Stomach smooth muscle (tissue), 2 donors: ENCODE data around the gene DCTPP1.
"Not testable (repeated sequence)": the region's sequence is repeated elsewhere in the genome, so short reads cannot be mapped to it uniquely, and the experiment has no call there.

Experiments used
- H3K27ac ChIP-seq: one replicate; pipeline ENCODE4 v1.7.0; 2013; ENCODE audit warnings: mild to moderate bottlenecking, low read length, inconsistent platforms
- H3K27me3 ChIP-seq, 2 donors: one replicate each; pipeline ENCODE4 v1.7.0; 2013; ENCODE audit warnings: low read length in 2 of 2; ENCODE audit not compliant: insufficient read depth in 2 of 2, control insufficient read depth in 1 of 2
- H3K36me3 ChIP-seq, 2 donors: one replicate each; pipeline ENCODE4 v1.7.0; 2013; ENCODE audit warnings: low read length in 2 of 2; ENCODE audit not compliant: control insufficient read depth in 2 of 2, insufficient read depth in 2 of 2
- H3K4me1 ChIP-seq: one replicate; pipeline ENCODE4 v1.7.0; 2013; ENCODE audit warnings: low read length; ENCODE audit not compliant: control insufficient read depth, insufficient read depth
- H3K4me3 ChIP-seq, 2 donors: one replicate each; pipeline ENCODE4 v1.7.0; 2013; ENCODE audit warnings: low read length in 2 of 2
- H3K9ac ChIP-seq, 2 donors: one replicate each; pipeline ENCODE4 v1.7.0; 2013; ENCODE audit warnings: low read length in 2 of 2, mild to moderate bottlenecking in 1 of 2
- H3K9me3 ChIP-seq, 2 donors: one replicate each; pipeline ENCODE4 v1.7.0; 2013; ENCODE audit warnings: low read length in 2 of 2; ENCODE audit not compliant: control insufficient read depth in 2 of 2
- donor health status: healthy.
- donor health status: Pancreatic carcinoma.

Gene DCTPP1

DNA sequence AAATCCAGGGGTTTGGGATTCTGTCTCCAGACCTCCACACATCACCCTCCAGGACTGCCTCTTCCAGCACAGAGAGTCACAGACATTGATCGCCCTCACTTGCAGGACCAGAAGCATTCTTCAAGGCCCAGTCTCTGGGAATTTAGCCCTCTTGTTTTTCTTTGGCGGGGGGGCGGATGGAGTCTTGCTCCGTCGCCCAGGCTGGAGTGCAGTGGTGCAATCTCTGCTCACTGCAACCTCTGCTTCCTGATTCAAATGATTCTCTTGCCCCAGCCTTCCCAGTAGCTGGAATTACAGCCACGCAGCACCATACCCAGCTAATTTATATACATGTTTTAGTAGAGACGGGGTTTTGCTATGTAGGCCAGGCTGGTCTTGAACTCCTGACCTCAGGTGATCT is 34.2 kb upstream of the DCTPP1 start:
- Histone ChIP-seq H3K27ac (no peak overlapping the region), H3K36me3 (no peaks in the 10 kb centered on the region), H3K9ac (no peak overlapping the region), H3K27me3 (no peaks in the 10 kb centered on the region), H3K9me3 (no peaks in the 10 kb centered on the region), H3K4me3 (no peak overlapping the region), H3K4me1 (peaks cover 2% of the 10 kb centered on the region)

GRCh38 chr16:30461426-30461825 is 31.6 kb upstream of the DCTPP1 start:
- not testable (repeated sequence) for H3K27ac ChIP-seq, H3K27me3 ChIP-seq

GRCh38 chr16:30459456-30459855 is 29.6 kb upstream of the DCTPP1 start:
- Histone ChIP-seq H3K27me3 (no peaks in the 10 kb centered on the region), H3K36me3 (no peaks in the 10 kb centered on the region), H3K9ac (no peak overlapping the region), H3K4me1 (no peaks in the 10 kb centered on the region), H3K9me3 (no peaks in the 10 kb centered on the region), H3K4me3 (no peak overlapping the region), H3K27ac (no peak overlapping the region)

More at GRCh38 chr16:30461426-30461825, 31.6 kb upstream of the DCTPP1 start:
- not testable (repeated sequence) for H3K9ac ChIP-seq, H3K4me1 ChIP-seq, H3K9me3 ChIP-seq, H3K36me3 ChIP-seq, H3K4me3 ChIP-seq

DNA sequence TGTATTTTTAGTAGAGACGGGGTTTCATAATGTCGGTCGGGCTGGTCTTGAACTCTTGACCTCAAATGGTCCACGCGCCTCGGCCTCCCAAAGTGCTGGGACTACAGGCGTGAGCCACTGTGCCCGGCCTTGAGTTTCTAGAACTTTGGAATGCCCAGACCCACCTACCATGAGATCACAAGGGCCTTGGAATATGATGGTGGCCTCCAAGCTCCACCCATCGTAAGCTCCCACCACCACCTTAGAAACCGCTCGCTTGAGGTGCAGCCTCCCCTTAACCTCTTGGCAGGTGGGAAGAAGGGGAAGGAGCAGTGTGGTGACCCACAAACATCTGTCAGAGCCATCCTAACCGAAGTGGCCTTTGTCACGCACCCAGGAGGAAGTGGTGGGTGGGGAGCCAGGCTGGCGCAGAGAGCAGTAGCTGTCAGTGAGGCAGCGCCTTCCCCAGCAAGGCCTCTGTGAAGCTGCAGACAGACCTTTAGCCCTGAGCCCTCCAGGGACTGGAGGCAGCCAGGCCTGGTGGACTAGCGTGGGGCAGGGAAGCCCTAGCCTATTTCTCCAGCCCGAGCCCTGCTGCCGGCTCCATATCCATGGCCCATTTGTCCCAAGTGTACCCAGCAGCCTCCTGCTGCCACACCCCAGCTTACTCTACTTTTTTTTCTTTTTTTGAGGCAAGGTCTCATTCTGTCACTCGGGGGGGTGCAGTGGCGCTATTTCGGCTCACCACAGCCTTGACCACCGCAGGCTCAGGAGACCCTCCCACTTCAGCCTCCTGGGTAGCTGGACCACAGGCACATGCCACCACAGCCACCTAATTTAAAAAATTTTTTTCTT is 28.9 kb upstream of the DCTPP1 start:
- Histone ChIP-seq H3K9me3 (no peaks in the 10 kb centered on the region), H3K9ac (no peak overlapping the region), H3K27ac (no peak overlapping the region), H3K4me3 (no peak overlapping the region), H3K27me3 (no peaks in the 10 kb centered on the region), H3K4me1 (no peaks in the 10 kb centered on the region), H3K36me3 (no peaks in the 10 kb centered on the region)

DNA sequence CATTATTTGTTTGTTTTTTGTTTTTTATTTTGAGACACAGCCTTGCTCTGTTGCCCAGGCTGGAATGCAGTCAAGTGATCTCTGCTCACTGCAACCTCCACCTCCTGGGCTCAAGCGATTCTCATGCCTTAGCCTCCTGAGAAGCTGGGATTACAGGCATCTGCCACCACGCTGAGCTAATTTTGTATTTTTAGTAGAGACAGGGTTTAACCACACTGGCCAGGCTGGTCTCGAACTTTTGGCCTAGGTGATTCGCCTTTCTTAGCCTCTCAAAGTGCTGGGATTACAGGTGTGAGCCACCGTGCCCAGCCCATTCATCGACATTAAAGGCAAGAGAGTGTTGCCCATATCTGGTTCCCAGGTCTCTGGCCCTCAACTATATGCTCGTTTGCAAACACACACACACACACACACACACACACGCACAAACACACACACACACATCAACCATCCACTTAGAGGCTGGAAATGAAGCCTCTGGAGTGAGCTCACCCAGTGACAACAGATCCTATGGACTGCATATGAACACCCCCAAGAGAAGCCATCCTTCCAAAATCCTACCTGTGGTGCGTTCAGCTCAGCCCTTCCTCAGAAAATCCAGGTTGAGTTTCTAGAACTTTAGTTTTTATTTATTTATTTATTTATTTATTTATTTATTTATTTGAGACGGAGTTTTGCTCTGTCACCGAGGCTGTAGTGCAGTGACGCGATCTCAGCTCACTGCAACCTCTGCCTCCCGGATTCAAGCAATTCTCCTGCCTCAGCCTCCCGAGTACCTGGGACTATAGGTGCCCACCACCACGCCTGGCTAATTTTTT is 28.1 kb upstream of the DCTPP1 start:
- H3K9ac ChIP-seq = no peak overlapping the region
- no peak overlapping the region for H3K27ac ChIP-seq
- no peaks in the 10 kb centered on the region for H3K4me1 ChIP-seq
- no peaks in the 10 kb centered on the region for H3K27me3 ChIP-seq
- H3K9me3 ChIP-seq = no peaks in the 10 kb centered on the region
- no peak overlapping the region for H3K4me3 ChIP-seq
- H3K36me3 ChIP-seq = no peaks in the 10 kb centered on the region

DNA sequence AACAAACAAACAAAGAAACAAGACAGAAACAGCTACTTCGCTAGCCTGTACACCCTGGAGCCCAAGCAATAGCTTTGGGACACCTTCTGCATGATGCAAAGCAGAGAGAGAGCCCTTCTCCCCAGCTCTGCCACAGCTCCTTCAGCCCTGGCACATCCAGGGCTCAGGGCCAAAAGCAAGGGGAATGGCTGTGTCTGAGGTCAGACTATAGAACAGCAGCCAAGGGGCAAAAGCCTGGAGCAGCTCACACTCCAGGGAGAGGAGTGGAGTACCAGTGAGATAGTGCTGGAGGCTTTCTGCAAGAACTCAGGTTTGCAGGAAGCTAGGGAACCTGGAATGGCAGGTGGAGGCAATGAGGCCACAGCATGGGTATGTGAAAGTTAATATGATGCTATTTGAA is 27.4 kb upstream of the DCTPP1 start:
- no peaks in the 10 kb centered on the region for H3K9me3 ChIP-seq
- H3K4me3 ChIP-seq = no peak overlapping the region
- H3K36me3 ChIP-seq = no peaks in the 10 kb centered on the region
- H3K27me3 ChIP-seq = no peaks in the 10 kb centered on the region
- H3K9ac ChIP-seq = no peak overlapping the region
- H3K27ac ChIP-seq = no peak overlapping the region
- H3K4me1 ChIP-seq = no peaks in the 10 kb centered on the region

DNA sequence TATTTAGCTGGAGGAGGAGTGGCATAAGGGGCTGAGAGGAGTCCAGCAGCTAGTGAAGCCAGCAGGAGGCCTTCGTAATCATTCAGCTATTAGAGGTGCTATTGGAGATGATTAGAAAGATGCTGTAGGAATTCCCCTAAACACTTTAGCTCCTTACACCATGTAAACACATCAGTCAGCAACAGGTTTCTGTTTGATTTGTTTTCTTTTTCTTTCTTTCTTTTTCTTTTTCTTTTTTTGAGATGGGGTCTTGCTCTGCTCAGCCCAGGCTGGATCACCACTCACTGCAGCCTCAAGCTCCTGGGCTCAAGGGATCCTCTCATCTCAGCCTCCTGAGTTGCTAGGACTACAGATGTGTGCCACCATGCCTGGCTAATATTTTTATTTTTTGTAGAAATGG is 26.5 kb upstream of the DCTPP1 start:
- Histone ChIP-seq H3K36me3 (no peaks in the 10 kb centered on the region), H3K9ac (no peak overlapping the region), H3K9me3 (no peaks in the 10 kb centered on the region), H3K4me1 (no peaks in the 10 kb centered on the region), H3K27ac (no peak overlapping the region), H3K4me3 (no peak overlapping the region), H3K27me3 (no peaks in the 10 kb centered on the region)

DNA sequence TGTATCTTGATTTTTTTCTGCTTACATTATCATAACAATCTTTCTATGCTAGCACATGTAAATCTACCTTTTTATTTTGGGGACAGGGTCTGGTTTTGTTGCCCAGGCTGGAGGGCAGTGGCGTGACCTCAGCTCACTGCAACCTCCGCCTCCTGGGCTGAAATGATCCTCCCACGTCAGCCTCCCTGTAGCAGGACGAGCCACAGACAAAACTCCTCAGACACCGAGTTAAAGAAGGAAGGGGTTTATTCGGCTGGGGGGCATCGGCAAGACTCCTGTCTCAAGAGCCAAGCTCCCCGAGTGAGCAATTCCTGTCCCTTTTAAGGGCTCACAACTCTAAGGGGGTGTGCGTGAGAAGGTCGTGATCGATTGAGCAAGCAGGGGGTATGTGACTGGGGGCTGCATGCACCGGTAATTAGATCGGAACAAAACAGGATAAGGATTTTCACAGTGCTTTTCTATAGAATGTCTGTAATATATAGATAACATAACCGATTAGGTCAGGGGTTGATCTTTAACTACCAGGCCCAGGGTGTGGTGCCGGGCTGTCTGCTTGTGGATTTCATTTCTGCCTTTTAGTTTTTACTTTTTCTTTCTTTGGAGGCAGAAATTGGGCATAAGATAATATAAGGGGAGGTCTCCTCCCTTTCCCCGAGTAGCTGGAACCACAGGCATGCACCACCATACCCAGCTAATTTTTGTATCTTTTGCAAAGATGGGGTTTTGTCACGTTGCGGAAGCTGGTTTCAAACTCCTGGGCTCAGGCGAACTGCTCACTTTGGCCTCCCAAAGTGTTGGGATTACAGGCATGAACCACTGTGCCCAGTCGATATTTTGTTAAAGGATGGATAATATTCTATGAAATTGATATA is 23.1 kb upstream of the DCTPP1 start:
- H3K27ac ChIP-seq, H3K4me3 ChIP-seq, H3K9ac ChIP-seq, H3K36me3 ChIP-seq, H3K4me1 ChIP-seq, H3K9me3 ChIP-seq, H3K27me3 ChIP-seq: not testable (repeated sequence)

DNA sequence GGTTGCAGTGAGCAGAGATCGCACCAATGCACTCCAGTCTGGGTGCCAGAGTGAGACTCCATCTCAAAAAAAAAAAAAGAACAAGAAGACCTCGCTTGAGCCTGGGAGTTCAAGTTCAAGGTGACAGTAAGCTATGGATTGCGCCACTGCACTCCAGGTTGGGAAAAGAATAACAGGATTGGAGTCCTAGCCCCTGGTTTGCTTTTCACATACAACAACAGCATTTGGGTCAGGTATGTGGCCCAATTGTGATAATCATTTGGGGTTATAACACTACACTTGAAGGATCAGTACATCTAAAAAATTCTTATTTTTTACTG is 19.2 kb upstream of the DCTPP1 start:
- Histone ChIP-seq H3K27ac (no peak overlapping the region), H3K9me3 (no peaks in the 10 kb centered on the region), H3K9ac (no peak overlapping the region), H3K4me3 (no peak overlapping the region), H3K4me1 (peaks cover 14% of the 10 kb centered on the region), H3K27me3 (no peaks in the 10 kb centered on the region), H3K36me3 (no peaks in the 10 kb centered on the region)

DNA sequence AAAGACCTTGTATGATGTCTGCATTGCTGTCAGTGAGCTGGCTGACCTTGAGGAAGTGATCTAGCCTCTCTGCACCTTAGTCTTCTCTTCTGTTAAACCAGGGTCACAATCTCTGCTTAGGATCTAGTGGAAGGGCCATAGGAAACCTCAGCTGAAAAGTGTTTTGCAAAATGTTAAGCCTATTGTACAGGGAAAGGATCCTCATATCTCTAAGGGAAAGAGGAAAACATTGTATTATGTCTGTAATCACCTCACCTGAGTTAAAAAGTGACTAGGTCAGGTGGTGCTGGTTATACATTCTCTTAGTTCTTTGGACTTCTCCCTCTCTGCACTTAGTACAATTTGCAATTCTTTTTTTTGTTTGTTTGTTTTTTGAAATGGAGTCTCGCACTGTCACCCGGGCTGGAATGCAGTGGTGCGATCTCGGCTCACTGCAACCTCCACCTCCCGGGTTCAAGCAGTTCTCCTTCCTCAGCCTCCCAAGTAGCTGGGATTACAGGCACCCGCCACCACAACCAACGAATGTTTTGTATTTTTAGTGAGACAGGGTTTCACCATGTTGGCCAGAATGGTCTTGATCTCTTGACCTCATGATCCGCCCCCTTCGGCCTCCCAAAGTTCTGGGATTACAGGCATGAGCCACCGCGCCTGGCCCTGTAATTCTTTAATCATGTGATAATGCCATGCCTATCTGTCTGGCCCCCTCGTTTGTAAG is 17.8 kb upstream of the DCTPP1 start:
- Histone ChIP-seq H3K4me1 (peaks cover 16% of the 10 kb centered on the region), H3K27ac (no peak overlapping the region), H3K9me3 (no peaks in the 10 kb centered on the region), H3K27me3 (no peaks in the 10 kb centered on the region), H3K4me3 (no peak overlapping the region), H3K9ac (no peak overlapping the region), H3K36me3 (peaks cover 0 to 3% of the 10 kb centered on the region in 2 donors)
